Breast epithelium (tissue), 3 donors: Measurements from ENCODE around the gene TSPAN4.

Experiments
- POLR2A ChIP-seq: fragments of 450-650 bp; IDR thresholded peaks from one replicate; pipeline ENCODE4 v1.6.1; 2016; ENCODE audit warnings: antibody characterized with exemption, mild to moderate bottlenecking, moderate library complexity
- POLR2AphosphoS5 ChIP-seq, 3 donors: sonication (generic); formaldehyde crosslinking; IDR thresholded peaks; one replicate each; pipeline ENCODE4 v1.6.1; 2017; ENCODE audit warnings: antibody characterized with exemption in 3 of 3
- TF ChIP-seq, protein P1 (sequence below), 3 donors: fragments of 450-650 bp; IDR thresholded peaks; one replicate each; pipeline ENCODE4 v1.5.1; 2016 to 2017; ENCODE audit warnings: antibody characterized with exemption in 3 of 3, mild to moderate bottlenecking in 3 of 3, moderate library complexity in 3 of 3

DNA sequence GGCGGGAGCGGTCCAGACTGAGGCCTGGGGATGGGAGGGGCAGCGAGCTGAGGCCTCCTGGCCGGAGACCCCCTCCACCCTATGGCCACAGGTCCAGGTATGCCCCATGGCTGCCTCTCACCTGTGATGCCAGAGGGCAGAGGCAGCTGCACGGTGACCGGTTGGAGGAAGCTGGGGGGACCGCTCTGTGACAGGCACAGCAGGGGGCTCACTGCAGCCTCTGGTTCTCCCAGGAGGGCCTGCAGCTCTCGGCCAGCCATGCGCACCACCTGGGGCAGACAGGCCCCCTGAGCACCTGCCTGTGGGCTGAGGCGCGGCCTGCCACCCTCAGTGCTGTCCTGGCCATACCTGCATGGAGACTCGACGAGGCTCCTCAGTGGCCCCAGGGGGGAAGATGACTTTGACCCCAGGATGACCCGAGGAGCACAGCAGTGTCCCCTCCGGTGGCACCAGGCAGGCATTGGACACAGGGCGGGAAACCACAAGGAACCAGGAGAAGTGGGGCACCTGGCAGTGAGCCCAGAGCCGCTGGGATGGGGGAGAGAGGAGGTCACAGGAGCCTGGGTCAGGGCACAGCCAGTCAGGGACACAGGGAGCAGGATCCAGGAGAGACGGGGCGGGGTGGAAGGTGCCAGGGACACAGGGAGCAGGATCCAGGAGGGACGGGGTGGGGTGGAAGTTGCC, 41.4 kb upstream of the TSPAN4 start:
- TF ChIP-seq POLR2A = no peak
- TF ChIP-seq, protein P1, sequence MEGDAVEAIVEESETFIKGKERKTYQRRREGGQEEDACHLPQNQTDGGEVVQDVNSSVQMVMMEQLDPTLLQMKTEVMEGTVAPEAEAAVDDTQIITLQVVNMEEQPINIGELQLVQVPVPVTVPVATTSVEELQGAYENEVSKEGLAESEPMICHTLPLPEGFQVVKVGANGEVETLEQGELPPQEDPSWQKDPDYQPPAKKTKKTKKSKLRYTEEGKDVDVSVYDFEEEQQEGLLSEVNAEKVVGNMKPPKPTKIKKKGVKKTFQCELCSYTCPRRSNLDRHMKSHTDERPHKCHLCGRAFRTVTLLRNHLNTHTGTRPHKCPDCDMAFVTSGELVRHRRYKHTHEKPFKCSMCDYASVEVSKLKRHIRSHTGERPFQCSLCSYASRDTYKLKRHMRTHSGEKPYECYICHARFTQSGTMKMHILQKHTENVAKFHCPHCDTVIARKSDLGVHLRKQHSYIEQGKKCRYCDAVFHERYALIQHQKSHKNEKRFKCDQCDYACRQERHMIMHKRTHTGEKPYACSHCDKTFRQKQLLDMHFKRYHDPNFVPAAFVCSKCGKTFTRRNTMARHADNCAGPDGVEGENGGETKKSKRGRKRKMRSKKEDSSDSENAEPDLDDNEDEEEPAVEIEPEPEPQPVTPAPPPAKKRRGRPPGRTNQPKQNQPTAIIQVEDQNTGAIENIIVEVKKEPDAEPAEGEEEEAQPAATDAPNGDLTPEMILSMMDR (IDR thresholded peaks at IDR 0.05) = no peak
- no peak for TF ChIP-seq POLR2AphosphoS5 (IDR thresholded peaks at IDR 0.05)
